LoVo (cell line): ENCODE results near the gene ETV5.

Source experiments
- DNase-seq: peaks from one replicate; pipeline ENCODE4 v3.0.0-alpha.2; 2016; ENCODE audit warnings: low spot score

The ETV5 gene

GRCh38 chr3:186095561-186096081 is 13.3 kb downstream of the ETV5 start:
- no peak for DNase-seq

DNA sequence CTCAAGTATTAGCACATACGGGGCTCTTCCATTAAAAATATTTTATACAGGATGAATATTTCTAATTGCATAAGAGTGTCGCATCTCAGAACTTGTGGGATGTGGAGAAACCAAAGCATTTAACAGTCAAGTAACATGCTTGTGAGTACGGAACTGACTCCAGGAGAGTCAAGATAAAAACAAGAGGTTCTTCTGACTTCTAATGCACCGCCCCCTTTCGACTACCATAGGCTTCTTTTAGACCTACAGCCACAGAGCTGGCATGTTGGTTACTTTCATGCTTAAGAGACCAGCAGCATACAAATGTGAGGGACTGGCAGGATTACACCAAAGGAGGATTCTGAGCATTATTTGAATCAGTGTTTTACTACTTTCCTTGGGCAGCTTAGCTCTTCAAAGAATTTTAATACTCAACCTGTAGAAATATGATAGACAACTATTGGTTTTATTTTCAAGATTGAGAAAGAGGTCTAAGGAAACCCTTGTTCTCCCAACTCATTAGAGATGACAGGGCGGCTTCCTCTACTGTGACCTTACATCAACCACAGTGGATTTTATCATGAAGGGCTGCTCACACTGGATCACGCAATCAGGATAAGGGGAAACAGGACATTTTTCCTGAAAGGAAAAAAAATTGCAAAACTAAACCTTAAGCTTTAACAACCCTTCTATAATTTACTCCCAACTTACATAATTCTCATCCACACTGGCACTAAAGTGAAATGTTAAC is 14.0 kb downstream of the ETV5 start:
- DNase-seq: no peak

GRCh38 chr3:186094271-186094670 is 14.6 kb downstream of the ETV5 start:
- no peak for DNase-seq

GRCh38 chr3:186093271-186093900 is 15.5 kb downstream of the ETV5 start:
- no peak for DNase-seq

DNA sequence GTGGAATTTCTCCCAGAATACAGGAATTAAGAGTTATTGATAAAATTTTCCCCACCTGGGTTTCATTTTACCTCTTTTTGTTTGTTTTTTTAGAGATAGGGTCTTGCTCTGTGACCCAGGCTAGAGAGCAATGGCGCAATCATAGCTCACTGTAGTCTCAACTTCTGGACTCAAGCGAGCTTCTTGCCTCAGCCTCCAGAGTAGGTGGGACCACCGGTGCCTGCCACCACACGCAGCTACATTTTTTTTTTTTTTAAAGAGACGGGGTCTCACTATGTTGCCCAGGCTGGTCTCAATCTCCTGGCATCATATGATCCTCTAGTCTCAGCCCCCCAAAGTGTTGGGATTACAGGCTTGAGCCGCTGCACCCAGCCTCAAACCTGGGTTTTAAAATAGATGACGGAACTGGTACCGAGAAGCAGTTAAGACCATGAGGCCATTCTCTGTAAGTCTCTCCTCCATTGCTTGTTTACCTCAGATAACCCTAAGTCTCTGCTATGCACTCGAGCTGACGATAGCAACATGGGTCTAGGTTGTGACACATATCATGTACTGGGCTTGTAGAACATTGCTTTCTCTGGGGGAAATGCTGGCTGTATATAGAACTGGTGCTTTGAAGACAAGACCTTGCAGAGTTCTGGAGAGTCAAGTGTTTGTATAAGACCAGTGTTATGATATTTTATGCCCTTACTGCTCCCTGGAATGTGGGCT is 16.4 kb downstream of the ETV5 start:
- DNase-seq: no peak

DNA sequence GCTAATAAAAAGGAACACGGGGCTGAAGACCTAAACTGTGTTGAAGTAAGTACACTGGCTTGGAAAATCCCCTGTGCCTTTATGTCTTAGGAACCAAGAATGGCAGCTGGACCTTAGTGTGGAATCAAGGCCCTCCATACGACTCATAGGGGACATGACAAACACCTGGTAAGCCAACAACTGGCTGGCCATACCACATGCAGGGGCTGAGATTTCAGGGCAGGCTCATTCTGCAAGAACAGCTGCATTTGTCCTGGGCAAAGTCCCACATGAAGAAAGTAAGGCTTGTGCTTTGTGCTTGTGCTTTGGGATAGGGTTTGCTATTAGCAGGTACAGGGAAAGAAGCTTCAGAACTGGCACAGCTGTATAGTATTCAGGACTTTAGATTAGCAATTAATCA is 18.0 kb downstream of the ETV5 start:
- DNase-seq: no peak

DNA sequence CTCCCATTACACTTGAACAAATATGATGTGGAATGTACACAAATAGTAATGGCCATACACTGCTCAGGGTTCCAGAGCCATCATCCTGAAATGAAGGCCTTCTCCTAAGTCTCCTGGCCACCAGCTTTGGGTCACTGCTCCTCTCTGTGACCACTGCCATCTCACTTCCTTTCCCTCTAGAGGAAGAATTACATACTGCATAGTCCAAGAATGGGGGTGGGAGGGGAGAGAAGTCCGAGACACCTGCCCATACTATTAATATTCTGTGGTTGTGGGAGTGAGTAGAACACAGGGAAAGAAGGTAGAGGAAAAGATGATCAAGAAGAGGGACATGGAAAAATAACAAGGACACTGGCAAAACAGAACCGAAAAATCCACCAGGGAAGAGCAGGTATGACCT is 20.6 kb downstream of the ETV5 start:
- DNase-seq: no peak

DNA sequence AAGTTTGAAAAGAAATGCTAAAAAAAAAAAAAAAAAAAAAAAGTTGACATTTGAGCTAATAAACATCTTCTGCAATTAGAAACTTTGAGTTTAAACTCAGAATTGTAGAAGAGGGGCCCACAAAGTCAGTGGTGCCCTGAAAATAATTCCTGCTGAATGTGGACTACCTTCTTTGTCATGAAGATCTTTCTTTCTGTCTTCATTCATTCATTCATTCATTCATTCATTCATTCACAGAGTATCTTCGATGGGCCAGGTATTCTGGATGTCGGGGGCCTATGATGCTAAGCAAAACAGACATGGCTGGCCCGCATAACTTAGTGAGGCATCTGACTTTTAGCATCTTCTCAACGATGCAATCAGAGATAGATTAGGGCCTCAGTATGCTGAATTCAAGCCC is 24.6 kb downstream of the ETV5 start:
- no peak for DNase-seq

GRCh38 chr3:186083746-186084145 is 25.1 kb downstream of the ETV5 start:
- DNase-seq: no peak

GRCh38 chr3:186082150-186082549 is 26.7 kb downstream of the ETV5 start:
- no peak for DNase-seq

GRCh38 chr3:186081678-186082077 is 27.2 kb downstream of the ETV5 start:
- DNase-seq: no peak

- DNase-seq: no peak
These were observed 27.9 kb downstream of the ETV5 start for GRCh38 chr3:186080849-186081438.

DNA sequence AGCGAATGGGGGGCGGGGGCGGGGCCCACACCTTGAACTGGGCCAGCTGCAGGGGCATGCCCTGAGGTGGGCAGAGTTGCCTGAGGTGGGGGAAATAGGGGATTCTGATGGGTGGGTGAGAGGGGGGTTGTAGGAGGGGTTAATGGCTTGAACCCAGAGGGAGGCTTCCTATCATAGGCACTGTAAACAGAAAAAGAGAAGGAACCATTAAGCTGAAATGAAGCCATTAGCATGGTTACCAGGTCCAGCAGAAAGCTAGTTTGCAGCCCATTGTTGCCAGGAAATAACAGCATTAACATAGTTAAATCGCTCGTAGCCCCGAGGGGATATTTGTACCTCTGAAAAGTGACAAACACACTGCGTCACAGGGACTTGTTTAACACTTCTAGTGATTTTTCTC is 29.0 kb downstream of the ETV5 start:
- no peak for DNase-seq

- DNase-seq: no peak
These were observed 31.4 kb downstream of the ETV5 start for GRCh38 chr3:186077466-186077865.

DNA sequence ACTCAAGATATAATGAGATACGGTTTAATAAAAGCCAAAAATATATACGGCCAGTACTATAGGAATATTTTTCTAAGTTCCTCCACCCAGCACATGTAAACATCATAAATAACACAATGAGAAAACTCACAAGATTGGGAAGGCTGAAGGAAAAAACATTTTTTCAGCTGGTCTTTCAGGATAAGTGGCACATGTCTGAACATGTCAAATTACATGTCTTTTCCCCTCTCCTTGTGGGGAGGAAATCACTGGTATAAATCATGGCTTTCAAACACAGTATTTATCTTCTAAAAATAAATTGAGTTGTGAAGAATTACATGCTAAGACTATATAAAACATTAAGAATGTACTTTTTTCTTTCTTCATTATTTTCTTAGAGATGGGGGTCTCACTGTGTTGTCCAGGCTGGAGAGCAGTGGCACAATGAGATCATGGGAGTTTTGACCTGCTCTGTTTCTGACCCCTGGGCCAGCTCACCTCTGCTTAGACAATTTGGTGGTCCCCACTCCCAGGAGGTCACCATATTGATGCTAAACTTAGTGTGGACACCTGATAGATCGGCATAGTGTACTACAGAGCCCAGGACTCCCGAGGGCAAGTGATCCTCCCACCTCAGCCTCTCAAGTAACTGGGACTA is 32.8 kb downstream of the ETV5 start:
- no peak for DNase-seq

GRCh38 chr3:186075489-186075888 is 33.4 kb downstream of the ETV5 start:
- DNase-seq: no peak

- no peak for DNase-seq
These were observed 35.2 kb downstream of the ETV5 start for GRCh38 chr3:186073641-186074040.

GRCh38 chr3:186070996-186071395 is 37.9 kb downstream of the ETV5 start:
- no peak for DNase-seq

DNA sequence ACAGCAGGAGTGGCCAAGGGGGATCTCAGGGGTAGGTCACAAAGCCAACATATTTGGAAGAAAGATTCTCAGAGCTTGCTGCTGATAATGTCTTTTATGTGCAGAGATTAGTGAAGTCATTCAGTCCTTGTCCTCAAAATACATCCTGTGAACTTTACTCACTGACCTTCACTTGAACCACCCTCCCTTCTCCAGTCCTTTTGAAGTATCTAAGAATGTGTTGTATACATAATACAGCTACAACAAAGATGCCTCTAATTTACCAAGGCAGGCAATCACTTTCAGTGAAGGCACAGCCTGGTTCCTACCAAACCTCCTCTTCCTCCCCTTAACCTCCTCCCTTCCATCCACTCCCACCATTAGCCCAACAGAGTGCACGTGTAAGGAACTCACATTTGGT is 38.3 kb downstream of the ETV5 start:
- no peak for DNase-seq

DNA sequence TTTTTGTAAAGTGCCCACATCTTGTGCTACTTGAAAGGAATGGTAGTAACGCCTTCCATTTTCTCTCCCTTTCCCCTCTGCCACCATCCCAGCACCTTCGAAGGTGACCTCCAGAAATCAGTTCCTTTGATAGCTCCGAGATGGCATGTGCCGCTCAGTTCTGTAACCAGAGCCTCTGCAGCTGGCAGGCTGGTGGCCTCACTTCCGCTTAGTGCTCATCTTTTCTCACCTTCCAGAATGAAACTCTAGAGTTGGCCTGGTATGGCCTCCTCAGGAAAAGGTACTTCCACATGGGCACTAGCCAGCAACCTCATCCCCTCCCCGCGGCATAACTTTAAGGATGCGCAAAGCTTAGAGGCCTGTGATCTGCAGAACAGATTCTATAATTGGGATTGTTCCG is 38.8 kb downstream of the ETV5 start:
- no peak for DNase-seq

- DNase-seq: no peak
These were observed 39.7 kb downstream of the ETV5 start for GRCh38 chr3:186069199-186069598.

GRCh38 chr3:186068243-186068552 is 40.7 kb downstream of the ETV5 start:
- DNase-seq: no peak
